8988T (cell line): ENCODE measurements around the gene MT1A.
A peak's percentile ranks its signal among the peaks of the same experiment; 100 is the strongest.

Experiments used
- DNase-seq: peaks from one replicate; pipeline ENCODE4 v3.0.0; 2011

Gene MT1A

GRCh38 chr16:56632156-56632847 is 6.2 kb upstream of the MT1A start, which contains the start of gene MT1M:
MT1M (plus strand) TSS chr16:56632659; CDS start chr16:56632732, 73 bp downstream.
- no peak for DNase-seq

GRCh38 chr16:56632848-56633365 is 5.6 kb upstream of the MT1A start:
- no peak for DNase-seq

- DNase-seq = no peak
These were observed 4.9 kb upstream of the MT1A start for GRCh38 chr16:56633535-56633934.

- DNase-seq = no peak
These were observed 3.6 kb upstream of the MT1A start for GRCh38 chr16:56634715-56635440.

- no peak for DNase-seq
These were observed 3.0 kb upstream of the MT1A start for GRCh38 chr16:56635441-56635967.

GRCh38 chr16:56636616-56637413 is 1.7 kb upstream of the MT1A start:
- no peak for DNase-seq

- DNase-seq = no peak
These were observed 579 bp downstream of the MT1A start for GRCh38 chr16:56639045-56639444.

GRCh38 chr16:56640076-56640475 is 1.6 kb downstream of the MT1A start:
- DNase-seq = no peak

GRCh38 chr16:56641166-56641565 is 2.7 kb downstream of the MT1A start:
- no peak for DNase-seq

GRCh38 chr16:56643080-56643778 is 4.8 kb downstream of the MT1A start:
- peak; percentile 96 for DNase-seq

GRCh38 chr16:56643833-56644232 is 5.4 kb downstream of the MT1A start:
- no peak for DNase-seq

GRCh38 chr16:56645311-56645710 is 6.8 kb downstream of the MT1A start:
- no peak for DNase-seq

GRCh38 chr16:56645838-56646237 is 7.4 kb downstream of the MT1A start:
- DNase-seq = no peak

- DNase-seq = no peak
These were observed 9.4 kb downstream of the MT1A start for GRCh38 chr16:56647641-56648431.

- no peak for DNase-seq
These were observed 10.8 kb downstream of the MT1A start for GRCh38 chr16:56649271-56649670.

GRCh38 chr16:56649820-56650219 is 11.4 kb downstream of the MT1A start:
- DNase-seq = no peak

- no peak for DNase-seq
These were observed 13.1 kb downstream of the MT1A start, which contains the start of gene MT1B for GRCh38 chr16:56651586-56651985. MT1B (plus strand) TSS chr16:56651886; CDS start chr16:56651954, 68 bp downstream.

- DNase-seq = no peak
These were observed 14.1 kb downstream of the MT1A start for GRCh38 chr16:56652600-56652999.

GRCh38 chr16:56653218-56653617 is 14.8 kb downstream of the MT1A start:
- DNase-seq = no peak

- DNase-seq = peak; percentile 85
These were observed 19.3 kb downstream of the MT1A start, which contains the start of gene MT1F for GRCh38 chr16:56657555-56658326. MT1F (plus strand) TSS chr16:56657959; CDS start chr16:56658059, 100 bp downstream.
